Measurements from ENCODE around the gene BLM. TPM values are rescaled to one million over a fixed set of nuclear protein-coding genes. Genes with fewer than 3 reads are reported as not detected.
A peak's percentile ranks its signal among the peaks of the same experiment; 100 is the strongest.

The BLM gene
- total RNA-seq, 1 experiment from 2014 or later, result 41.3 TPM

- no peaks in the 10 kb centered on the region for H3K23me2 ChIP-seq (ENCODE audit: insufficient read length, low read depth, low read length, poor library complexity, severe bottlenecking)
- H4K8ac ChIP-seq (replicated peaks; ENCODE audit: insufficient read length, low read depth, low read length), result no peak overlapping the region
- H3K27ac Mint-ChIP-seq, result peak overlapping the region in 1 of 3 experiments; percentile 27; a peak in 1 of 7 replicates
Measured at GRCh38 chr15:90698629-90699028, 18.5 kb upstream of the BLM start.

More at GRCh38 chr15:90698629-90699028, 18.5 kb upstream of the BLM start:
- Histone ChIP-seq H4K91ac (ENCODE audit: insufficient read length, low read depth, low read length) (no peak overlapping the region), H2BK12ac (ENCODE audit: insufficient read length, low read depth, low read length) (no peak overlapping the region), H3K56ac (ENCODE audit: insufficient read length, low read depth, low read length) (no peak overlapping the region), H3K9ac (ENCODE audit: extremely low read depth, insufficient read length, low read length) (no peak overlapping the region), H3K23ac (ENCODE audit: insufficient read length, low read depth, low read length) (no peak overlapping the region), H2BK15ac (ENCODE audit: low read depth, low read length) (no peak overlapping the region), H3K18ac (ENCODE audit: insufficient read length, low read depth, low read length) (no peak overlapping the region), H2AK5ac (ENCODE audit: insufficient read length, low read length) (no peak overlapping the region), H2BK120ac (ENCODE audit: low read depth, low read length, poor library complexity, severe bottlenecking) (no peak overlapping the region), H4K5ac (ENCODE audit: insufficient read length, low read depth, low read length) (no peak overlapping the region), H3K4ac (ENCODE audit: low read depth, low read length) (no peak overlapping the region), H3K27me3 (ENCODE audit: insufficient read depth, low read length) (no peaks in the 10 kb centered on the region), H3K9me3 (ENCODE audit: control insufficient read depth, low read depth, low read length) (no peaks in the 10 kb centered on the region), H2AFZ (ENCODE audit: low read length) (no peak overlapping the region), H3K79me1 (ENCODE audit: insufficient read depth, low read depth, low read length, poor library complexity, severe bottlenecking) (no peaks in the 10 kb centered on the region), H3K79me2 (ENCODE audit: insufficient read depth, low read length) (no peaks in the 10 kb centered on the region), H3K27ac (ENCODE audit: insufficient read length, low read depth, low read length) (no peak overlapping the region), H2BK5ac (ENCODE audit: insufficient read length, low read length) (no peak overlapping the region), H2BK20ac (ENCODE audit: low read depth, low read length, poor library complexity, severe bottlenecking) (no peak overlapping the region), H3K4me1 (ENCODE audit: insufficient read depth, low read length) (no peaks in the 10 kb centered on the region), H3K4me2 (ENCODE audit: insufficient read depth, insufficient read length, low read length) (no peak overlapping the region), H3T11ph (ENCODE audit: low read length) (no peak overlapping the region), H3K14ac (ENCODE audit: insufficient read depth, low read length) (no peak overlapping the region), H4K20me1 (ENCODE audit: control insufficient read depth, insufficient read depth, insufficient read length) (no peaks in the 10 kb centered on the region)
- no CpG with 5 or more reads among the region's 3 CpGs for WGBS (ENCODE audit: extremely low coverage, insufficient read length, low lambda C conversion rate)
- TF ChIP-seq CTCF (conservative IDR thresholded peaks at IDR 0.05), result no peak
- Mint-ChIP-seq H3K27me3 (ENCODE audit: low read depth) (no peaks in the 10 kb centered on the region), H3K4me3 (no peak overlapping the region), H3K4me1 (peaks cover 0 to 3% of the 10 kb centered on the region in 2 experiments; a peak in 1 of 4 replicates), H3K9me3 (no peaks in the 10 kb centered on the region), H3K36me3 (ENCODE audit: insufficient read depth in 1 of 3, low read depth in 3 of 3) (no peaks in the 10 kb centered on the region; a peak in 1 of 7 replicates)
- no peak for DNase-seq

All from H9 (cell line).